Loucy (cell line): ENCODE measurements around the gene PPTC7.

ENCODE experiments used
- H2AFZ ChIP-seq: fragments of 200-600 bp; sonication (generic); 2 replicates; pipeline ENCODE4 v1.6.0; 2016; ENCODE audit warnings: antibody characterized with exemption, mild to moderate bottlenecking, low read length, moderate library complexity
- H3F3A ChIP-seq: fragments of 200-600 bp; 2 replicates; pipeline ENCODE4 v1.6.0; 2016; ENCODE audit warnings: antibody characterized with exemption, low read depth, mild to moderate bottlenecking
- H3K27me3 ChIP-seq: fragments of 200-600 bp; sonication (generic); 2 replicates; pipeline ENCODE4 v1.6.1; 2014; ENCODE audit warnings: low read length, mild to moderate bottlenecking; ENCODE audit not compliant: insufficient read depth, poor library complexity, severe bottlenecking
- H3K36me3 ChIP-seq: fragments of 200-600 bp; sonication (generic); 2 replicates; pipeline ENCODE4 v1.6.1; 2016; ENCODE audit warnings: low read length; ENCODE audit not compliant: insufficient read depth
- H3K4me1 ChIP-seq: fragments of 200-600 bp; sonication (generic); 2 replicates; pipeline ENCODE4 v1.5.1; 2014; ENCODE audit warnings: low read length, mild to moderate bottlenecking; ENCODE audit not compliant: insufficient read depth, poor library complexity, severe bottlenecking
- H3K4me2 ChIP-seq: fragments of 200-600 bp; sonication (generic); 2 replicates; pipeline ENCODE4 v1.6.0; 2014; ENCODE audit warnings: antibody characterized with exemption, low read length, low read depth, mild to moderate bottlenecking; ENCODE audit not compliant: poor library complexity, severe bottlenecking
- H3K4me3 ChIP-seq: fragments of 200-600 bp; sonication (generic); 2 replicates; pipeline ENCODE4 v1.5.1; 2014; ENCODE audit warnings: low read length, mild to moderate bottlenecking, mixed read lengths; ENCODE audit not compliant: poor library complexity, severe bottlenecking
- H3K79me2 ChIP-seq: fragments of 200-600 bp; sonication (generic); 2 replicates; pipeline ENCODE4 v1.6.1; 2014; ENCODE audit warnings: low read length; ENCODE audit not compliant: insufficient read depth
- H3K9ac ChIP-seq: fragments of 200-600 bp; sonication (generic); 2 replicates; pipeline ENCODE4 v1.6.0; 2014; ENCODE audit warnings: mild to moderate bottlenecking, low read depth, low read length, moderate library complexity; ENCODE audit not compliant: poor library complexity, severe bottlenecking
- H3K9me2 ChIP-seq: fragments of 200-600 bp; sonication (generic); replicated peaks from 2 replicates; pipeline ENCODE4 v1.6.1; 2016; ENCODE audit warnings: low read depth, low read length, mixed read lengths
- H3K9me3 ChIP-seq: fragments of 200-600 bp; sonication (generic); 2 replicates; pipeline ENCODE4 v1.6.1; 2014; ENCODE audit warnings: mild to moderate bottlenecking, antibody characterized with exemption, low read length, low read depth; ENCODE audit not compliant: insufficient read depth
- H4K20me1 ChIP-seq: fragments of 200-600 bp; sonication (generic); 2 replicates; pipeline ENCODE4 v1.6.0; 2014; ENCODE audit warnings: antibody characterized with exemption, low read length, mild to moderate bottlenecking; ENCODE audit not compliant: insufficient read depth, poor library complexity, severe bottlenecking
- CTCF ChIP-seq: fragments of 200-600 bp; sonication (generic); conservative IDR thresholded peaks from 2 replicates; pipeline ENCODE4 v1.5.1; 2014; ENCODE audit warnings: mild to moderate bottlenecking, antibody characterized with exemption, low read length
- EZH2phosphoT487 ChIP-seq: fragments of 200-600 bp; IDR thresholded peaks from 2 replicates; pipeline ENCODE4 v1.6.1; 2018; ENCODE audit warnings: antibody characterized with exemption, mild to moderate bottlenecking, moderate library complexity, borderline replicate concordance

PPTC7 gene

GRCh38 chr12:110613771-110614684, 30.9 kb upstream of the PPTC7 start, which contains the start of gene TCTN1:
TCTN1 (plus strand) TSS chr12:110614129; CDS start chr12:110614183, 54 bp downstream.
- H3F3A ChIP-seq = no peaks in the 10 kb centered on the region
- H3K27me3 ChIP-seq = no peaks in the 10 kb centered on the region
- H3K9ac ChIP-seq = peak within 1 kb of the TSS; percentile 73
- peaks cover 5% of the 10 kb centered on the region for H3K4me1 ChIP-seq
- peak within 1 kb of the TSS; percentile 100 for H2AFZ ChIP-seq
- no peaks in the 10 kb centered on the region for H4K20me1 ChIP-seq
- TF ChIP-seq CTCF (no peak), EZH2phosphoT487 (no peak)
- H3K36me3 ChIP-seq = no peaks in the 10 kb centered on the region
- H3K4me3 ChIP-seq = peak within 1 kb of the TSS; percentile 91
- H3K9me3 ChIP-seq = no peaks in the 10 kb centered on the region
- H3K79me2 ChIP-seq = no peaks in the 10 kb centered on the region
- H3K4me2 ChIP-seq = peak within 1 kb of the TSS; percentile 100
- H3K9me2 ChIP-seq = no peaks in the 10 kb centered on the region

- Histone ChIP-seq H3K36me3 (no peaks in the 10 kb centered on the region), H3K9me2 (no peaks in the 10 kb centered on the region), H3K27me3 (no peaks in the 10 kb centered on the region), H3K79me2 (no peaks in the 10 kb centered on the region), H3K4me3 (peak overlapping the region; percentile 91), H3K4me1 (peaks cover 5% of the 10 kb centered on the region), H3F3A (no peaks in the 10 kb centered on the region), H3K9me3 (no peaks in the 10 kb centered on the region), H3K9ac (peak overlapping the region; percentile 73), H4K20me1 (no peaks in the 10 kb centered on the region), H3K4me2 (peak overlapping the region; percentile 100), H2AFZ (peak overlapping the region; percentile 100)
- TF ChIP-seq CTCF (no peak), EZH2phosphoT487 (no peak)
These were observed 30.1 kb upstream of the PPTC7 start for GRCh38 chr12:110613071-110613770.

GRCh38 chr12:110606253-110606611, 23.1 kb upstream of the PPTC7 start:
- H3K9me3 ChIP-seq = no peaks in the 10 kb centered on the region
- no peaks in the 10 kb centered on the region for H3F3A ChIP-seq
- H3K9me2 ChIP-seq = no peaks in the 10 kb centered on the region
- no peaks in the 10 kb centered on the region for H3K79me2 ChIP-seq
- H3K4me3 ChIP-seq = no peak overlapping the region
- peaks cover 3% of the 10 kb centered on the region for H3K4me1 ChIP-seq
- H3K36me3 ChIP-seq = no peaks in the 10 kb centered on the region
- TF ChIP-seq EZH2phosphoT487 (no peak), CTCF (no peak)
- no peaks in the 10 kb centered on the region for H3K27me3 ChIP-seq
- no peak overlapping the region for H3K9ac ChIP-seq
- H3K4me2 ChIP-seq = no peak overlapping the region
- no peaks in the 10 kb centered on the region for H4K20me1 ChIP-seq
- H2AFZ ChIP-seq = no peak overlapping the region
